ENCODE results near the gene ENTHD1.

GRCh38 chr22:39714321-39714720, 179.2 kb downstream of the ENTHD1 start:
- TF ChIP-seq, protein P1, sequence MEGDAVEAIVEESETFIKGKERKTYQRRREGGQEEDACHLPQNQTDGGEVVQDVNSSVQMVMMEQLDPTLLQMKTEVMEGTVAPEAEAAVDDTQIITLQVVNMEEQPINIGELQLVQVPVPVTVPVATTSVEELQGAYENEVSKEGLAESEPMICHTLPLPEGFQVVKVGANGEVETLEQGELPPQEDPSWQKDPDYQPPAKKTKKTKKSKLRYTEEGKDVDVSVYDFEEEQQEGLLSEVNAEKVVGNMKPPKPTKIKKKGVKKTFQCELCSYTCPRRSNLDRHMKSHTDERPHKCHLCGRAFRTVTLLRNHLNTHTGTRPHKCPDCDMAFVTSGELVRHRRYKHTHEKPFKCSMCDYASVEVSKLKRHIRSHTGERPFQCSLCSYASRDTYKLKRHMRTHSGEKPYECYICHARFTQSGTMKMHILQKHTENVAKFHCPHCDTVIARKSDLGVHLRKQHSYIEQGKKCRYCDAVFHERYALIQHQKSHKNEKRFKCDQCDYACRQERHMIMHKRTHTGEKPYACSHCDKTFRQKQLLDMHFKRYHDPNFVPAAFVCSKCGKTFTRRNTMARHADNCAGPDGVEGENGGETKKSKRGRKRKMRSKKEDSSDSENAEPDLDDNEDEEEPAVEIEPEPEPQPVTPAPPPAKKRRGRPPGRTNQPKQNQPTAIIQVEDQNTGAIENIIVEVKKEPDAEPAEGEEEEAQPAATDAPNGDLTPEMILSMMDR (IDR thresholded peaks at IDR 0.05; ENCODE audit: low read depth, low read length, poor library complexity, severe bottlenecking), result no peak
- TF ChIP-seq EZH2phosphoT487 (IDR thresholded peaks at IDR 0.05; ENCODE audit: borderline replicate concordance, low read length), result no peak

Measured in DOHH2 (cell line).